ENCODE results near the gene HOXB3.

The HOXB3 gene

GRCh38 chr17:48597778-48598631 lies 8.0 kb upstream of the HOXB3 start:
- no peak for DNase-seq (ENCODE audit: low spot score)

DNA sequence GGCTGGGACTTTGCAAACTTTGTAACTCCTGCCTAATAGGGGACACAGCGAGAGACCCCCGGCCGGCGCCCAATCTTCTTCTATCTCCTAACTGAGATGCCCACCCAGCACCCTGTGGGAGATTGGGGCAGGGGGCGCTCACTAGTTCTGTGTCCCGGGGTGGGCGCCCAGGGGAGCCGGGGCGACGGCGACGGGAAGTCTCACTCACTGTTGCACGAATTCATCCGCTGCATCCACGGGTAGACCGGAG lies 7.4 kb upstream of the HOXB3 start:
- no peak for DNase-seq (ENCODE audit: low spot score)

- DNase-seq (ENCODE audit: low spot score), result no peak
These were observed 6.9 kb upstream of the HOXB3 start for GRCh38 chr17:48596735-48597527.

GRCh38 chr17:48596000-48596734 lies 6.1 kb upstream of the HOXB3 start:
- DNase-seq (ENCODE audit: low spot score), result no peak

- DNase-seq (ENCODE audit: low spot score), result no peak
These were observed 5.4 kb upstream of the HOXB3 start for GRCh38 chr17:48595278-48595999.

DNA sequence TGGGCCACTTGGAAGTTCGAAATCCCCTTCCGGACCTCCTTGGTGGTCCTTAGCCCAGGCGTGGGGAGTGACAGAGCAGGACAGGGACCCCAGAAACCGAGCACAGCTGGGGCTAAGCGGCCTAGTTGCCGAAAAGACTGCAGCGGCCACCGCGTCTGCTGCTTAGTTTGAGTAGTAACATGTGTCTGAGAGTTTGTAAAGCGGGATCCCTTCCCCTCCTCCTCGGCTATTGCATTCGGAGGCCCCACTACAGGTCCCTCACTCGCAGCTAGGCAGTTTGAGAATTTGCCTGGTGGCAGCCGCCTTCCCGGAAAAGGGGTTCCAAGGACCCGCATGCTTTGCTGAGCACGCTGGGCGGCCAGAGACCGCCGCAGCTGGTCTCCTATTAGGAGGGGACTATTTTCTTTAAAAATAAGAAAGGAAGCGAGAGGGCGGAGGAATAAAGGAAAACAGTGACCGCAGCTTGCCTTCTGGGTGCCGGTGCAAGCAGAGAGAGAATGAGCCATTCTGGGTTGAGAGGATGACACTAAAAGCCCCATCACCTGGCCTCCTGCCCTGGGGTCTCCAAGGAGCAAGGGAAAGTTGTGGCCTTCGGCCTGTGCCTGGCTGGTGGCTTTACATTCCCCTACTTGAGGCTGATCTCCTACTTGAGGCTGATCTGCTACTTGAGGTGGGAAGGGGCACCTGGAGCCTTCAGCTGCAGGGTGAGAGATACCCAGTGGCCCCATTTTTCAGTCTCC lies 4.7 kb upstream of the HOXB3 start:
- DNase-seq (ENCODE audit: low spot score), result no peak

- DNase-seq (ENCODE audit: low spot score), result peak; percentile 94
These were observed 3.9 kb upstream of the HOXB3 start for GRCh38 chr17:48593840-48594537.

DNA sequence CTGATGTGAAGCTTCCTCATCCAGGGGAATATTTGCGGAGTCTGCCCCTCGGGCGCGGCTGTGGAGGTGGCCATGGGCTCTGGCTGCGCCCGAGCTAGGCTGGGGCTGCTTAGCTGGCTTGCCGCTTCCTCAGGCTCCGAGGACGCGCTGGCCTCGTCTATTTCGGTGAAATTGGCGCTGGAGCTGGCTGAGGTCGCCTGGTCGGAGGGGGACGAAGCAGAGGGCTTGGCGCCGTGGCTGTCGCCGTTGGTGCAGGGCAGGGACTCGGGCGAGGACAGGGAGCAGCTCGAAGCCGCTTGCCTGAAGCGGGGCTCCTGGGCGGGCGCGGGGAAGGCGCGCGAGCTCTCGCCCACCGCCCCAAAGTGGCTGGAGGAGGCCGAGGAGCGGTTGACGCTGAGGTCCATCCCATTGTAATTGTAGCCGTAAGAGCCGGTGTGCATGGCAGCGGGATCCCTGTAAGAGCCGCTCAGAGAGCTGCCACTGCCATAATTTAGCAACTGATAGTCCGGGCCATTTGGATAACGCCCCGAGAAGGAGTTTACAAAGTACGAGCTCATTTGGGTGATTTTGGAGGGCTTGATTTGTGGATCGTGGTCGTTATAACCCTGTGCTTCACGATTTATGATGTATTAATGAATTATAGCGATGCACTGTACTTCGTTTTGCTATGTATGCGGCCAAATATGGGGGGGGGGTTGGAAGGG lies 3.2 kb upstream of the HOXB3 start, which contains the start of gene HOXB5:
Gene HOXB5, minus strand, starts transcription at position 654 of the 704 bp plus-strand sequence. Its CDS starts 97 bp downstream, at position 557.
- DNase-seq (ENCODE audit: low spot score), result no peak

DNA sequence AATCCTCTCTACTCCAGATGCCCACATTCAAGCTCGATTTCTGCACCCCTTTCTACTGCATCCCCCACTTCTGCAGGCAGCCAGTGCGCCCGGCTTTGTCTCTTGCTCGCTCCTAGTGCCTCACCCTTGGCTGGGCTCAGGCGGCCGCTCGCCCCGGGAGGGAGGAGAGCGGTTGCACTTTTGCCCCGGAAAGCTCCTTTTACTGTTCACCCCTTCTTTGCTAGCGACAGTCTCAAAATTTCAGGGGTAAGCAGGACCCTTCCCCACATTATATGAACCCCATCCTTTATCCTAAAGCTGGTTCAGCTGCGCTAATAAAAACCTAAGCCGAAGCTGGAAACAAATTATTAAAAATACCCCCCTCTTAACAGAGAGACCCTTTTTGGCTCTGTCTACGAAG lies 2.5 kb upstream of the HOXB3 start:
- DNase-seq (ENCODE audit: low spot score), result no peak

DNA sequence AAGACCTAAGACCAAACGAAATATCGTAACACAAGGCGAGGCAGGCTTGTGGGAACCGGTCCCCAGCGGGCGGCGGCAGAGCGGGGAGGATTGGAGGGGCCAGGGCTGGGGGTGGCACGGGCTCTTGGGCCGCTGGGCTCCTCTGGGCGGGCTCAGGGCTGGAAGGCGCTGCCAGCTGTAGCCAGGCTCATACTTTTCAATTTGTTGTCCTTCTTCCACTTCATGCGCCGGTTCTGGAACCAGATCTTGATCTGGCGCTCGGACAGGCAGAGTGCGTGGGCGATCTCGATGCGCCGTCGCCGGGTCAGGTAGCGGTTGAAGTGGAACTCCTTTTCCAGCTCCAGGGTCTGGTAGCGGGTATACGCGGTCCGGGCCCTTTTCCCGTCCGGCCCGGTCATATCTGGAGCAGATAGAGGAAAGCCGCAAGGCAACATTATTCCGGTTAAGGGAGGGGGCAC lies 2.0 kb upstream of the HOXB3 start:
- no peak for DNase-seq (ENCODE audit: low spot score)

- DNase-seq (ENCODE audit: low spot score), result no peak
These were observed 1.4 kb upstream of the HOXB3 start for GRCh38 chr17:48591255-48592056.

- DNase-seq (ENCODE audit: low spot score), result no peak
These were observed 643 bp upstream of the HOXB3 start for GRCh38 chr17:48590607-48591161.

- no peak for DNase-seq (ENCODE audit: low spot score)
These were observed 796 bp downstream of the HOXB3 start for GRCh38 chr17:48589060-48589830.

GRCh38 chr17:48588528-48588927 lies 1.5 kb downstream of the HOXB3 start:
- DNase-seq (ENCODE audit: low spot score), result no peak

DNA sequence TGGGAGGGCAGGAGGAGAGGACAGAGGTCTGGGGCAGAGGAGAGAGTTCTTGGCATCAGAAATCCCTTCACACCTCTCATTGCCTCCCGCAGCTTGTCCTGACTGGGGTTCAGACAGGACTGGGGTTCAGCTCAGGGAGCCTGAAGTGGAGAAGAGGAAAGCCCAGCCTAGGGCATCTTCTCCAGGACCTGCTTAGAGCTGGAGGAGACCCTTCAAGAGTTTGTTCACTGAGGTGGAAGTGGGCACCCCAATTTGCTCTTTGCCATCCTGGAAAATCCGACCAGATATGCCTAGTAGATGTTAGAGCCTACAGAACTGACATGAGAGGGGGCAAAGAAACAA lies 2.0 kb downstream of the HOXB3 start:
- DNase-seq (ENCODE audit: low spot score), result no peak

DNA sequence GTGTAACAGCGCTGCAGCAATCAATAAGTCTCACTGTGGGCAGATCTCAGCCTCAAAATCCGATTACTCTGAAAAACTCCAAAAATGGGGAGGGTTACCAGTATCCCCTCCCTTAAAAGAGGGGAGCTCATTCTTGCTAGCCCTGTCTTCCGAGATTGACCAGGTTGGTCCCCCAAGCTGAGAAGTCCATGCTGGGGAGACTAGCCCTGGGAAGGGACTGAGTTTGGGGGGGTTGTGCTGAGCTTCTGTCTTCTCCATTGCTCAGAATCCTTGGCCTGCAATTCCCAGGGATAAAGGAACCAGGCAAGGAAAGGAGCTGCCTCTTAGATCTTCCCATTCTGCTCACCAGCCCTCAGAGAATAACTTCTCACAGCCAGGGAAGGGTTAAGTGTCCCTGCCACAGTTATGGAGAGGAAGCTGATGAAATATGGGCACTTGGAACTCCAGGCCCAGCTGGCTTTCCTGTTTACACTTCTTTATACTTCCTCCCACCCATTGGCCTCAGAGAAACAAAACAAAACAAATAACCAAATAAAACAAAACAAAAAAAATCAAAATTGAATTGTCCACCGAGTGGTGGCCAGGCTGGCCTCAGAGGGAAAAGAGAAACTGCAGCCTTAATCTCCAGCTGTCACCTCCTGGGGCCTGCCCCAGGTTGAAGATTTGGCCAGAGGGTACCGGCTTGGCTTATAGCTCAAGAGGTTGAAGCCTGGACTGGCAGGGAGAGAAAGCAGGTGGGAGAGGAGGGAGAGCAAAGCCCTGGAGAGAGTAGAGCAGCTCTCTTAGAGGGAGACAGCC lies 2.6 kb downstream of the HOXB3 start:
- DNase-seq (ENCODE audit: low spot score), result no peak
